ENCODE results near the gene TPST2. TPM values are rescaled to one million over a fixed set of nuclear protein-coding genes. Genes with fewer than 3 reads are reported as not detected.

The TPST2 gene
- total and polyA plus RNA-seq, 2 of the 4 experiments (the other 2 are of a cell fraction), result 42.5 to 63.6 TPM

GRCh38 chr22:26494506-26494905 lies 95.4 kb downstream of the TPST2 start:
- H3K9me1 ChIP-seq (ENCODE audit: insufficient read depth, low read length), result no peaks in the 10 kb centered on the region
- ChIA-PET CTCF (interaction anchor here (1.7 kb wide), 1 partner anchor 9 kb away, joined by 5 read pairs; no protein-coding TSS in a partner anchor), POLR2A (ENCODE audit: unreplicated experiment) (no interaction called here)
- no peak overlapping the region for H4K91ac ChIP-seq (ENCODE audit: insufficient read depth, low read depth, low read length)
- H3K79me1 ChIP-seq (ENCODE audit: low read depth in 1 of 2, low read length in 2 of 2), result peaks cover 8 to 37% of the 10 kb centered on the region in 2 experiments; a peak in 3 of 4 replicates
- peaks cover 61% of the 10 kb centered on the region for H3K36me3 ChIP-seq (ENCODE audit: control insufficient read depth, insufficient read depth, low read length)
- H3K4ac ChIP-seq (ENCODE audit: low read depth, low read length), result no peak overlapping the region
- no peak overlapping the region for H4K5ac ChIP-seq (ENCODE audit: low read depth, low read length)
- no peaks in the 10 kb centered on the region for H3K27me3 ChIP-seq (ENCODE audit: control insufficient read depth, insufficient read depth, low read length)
- no TSS peak for BruUV-seq (replicated peaks)
- H4K8ac ChIP-seq (ENCODE audit: low read depth in 2 of 2, low read length in 2 of 2), result no peak overlapping the region
- dilution Hi-C loops (cut with HindIII; ENCODE audit: low sequenced_read_pairs, unreplicated experiment) (no loop called here), in situ Hi-C loops (cut with MboI; ENCODE audit: low sequenced_read_pairs) (no loop called here), intact Hi-C loops (cut with micrococcal nuclease) (no loop called here)
- H3K56ac ChIP-seq (ENCODE audit: extremely low read depth, insufficient read depth, low read length), result no peak overlapping the region
- H3K9me3 ChIP-seq (ENCODE audit: control insufficient read depth, insufficient read depth, low read length), result no peaks in the 10 kb centered on the region
- H3K14ac ChIP-seq (replicated peaks; ENCODE audit: low read depth, low read length), result no peak overlapping the region
- no peak for ATAC-seq (ENCODE audit: low read depth)
- H3K9ac ChIP-seq (ENCODE audit: low read depth, low read length), result no peak overlapping the region
- no peak overlapping the region for H3K18ac ChIP-seq (ENCODE audit: low read depth, low read length)
- H2BK120ac ChIP-seq (ENCODE audit: low read depth, low read length), result no peak overlapping the region
- H2AK5ac ChIP-seq (ENCODE audit: low read depth, low read length), result 0 out of 2 replicates have a peak overlapping the region, but pooled peaks have one; percentile 5
- H3K23ac ChIP-seq (ENCODE audit: low read depth, low read length), result no peak overlapping the region
- H2AFZ ChIP-seq (replicated peaks; ENCODE audit: low read length, poor library complexity), result no peak overlapping the region
- no peak overlapping the region for H3K27ac ChIP-seq (ENCODE audit: insufficient read depth, low read length)
- no peak overlapping the region for H2BK20ac ChIP-seq (ENCODE audit: low read depth, low read length)
- H2AK9ac ChIP-seq (replicated peaks; ENCODE audit: low read depth, low read length, poor library complexity), result no peak overlapping the region
- no peaks in the 10 kb centered on the region; the same call in 1 of the 2 replicates for H4K20me1 ChIP-seq (ENCODE audit: insufficient read depth, low read length)
- H2BK5ac ChIP-seq (ENCODE audit: low read depth, low read length, poor library complexity, severe bottlenecking), result no peak overlapping the region
- H3K4me3 ChIP-seq (ENCODE audit: insufficient read depth, low read depth, low read length), result no peak overlapping the region
- no peaks in the 10 kb centered on the region for H3K4me1 ChIP-seq (ENCODE audit: control insufficient read depth, insufficient read depth, low read length)
- H3K4me2 ChIP-seq (ENCODE audit: low read depth, low read length), result no peak overlapping the region
- DNase-seq, result no peak
- TF ChIP-seq USF2 (IDR thresholded peaks at IDR 0.05; ENCODE audit: low read depth, low read length) (no peak), ELK1 (IDR thresholded peaks at IDR 0.05; ENCODE audit: borderline replicate concordance, low read depth, low read length) (no peak), SMC3 (IDR thresholded peaks at IDR 0.05; ENCODE audit: low read depth, low read length) (no peak), FOS (IDR thresholded peaks at IDR 0.05; ENCODE audit: low read depth, low read length) (no peak), BHLHE40 (IDR thresholded peaks at IDR 0.05; ENCODE audit: low read depth, low read length) (no peak), CHD1 (IDR thresholded peaks at IDR 0.05; ENCODE audit: low read depth, low read length) (no peak), MAZ (IDR thresholded peaks at IDR 0.05; ENCODE audit: borderline replicate concordance, low read depth, low read length) (no peak), RAD21 (IDR thresholded peaks at IDR 0.05; ENCODE audit: low read length) (no peak)
- no peak overlapping the region for H2BK15ac ChIP-seq (ENCODE audit: low read depth, low read length)
